ENCODE data around the gene TMEM132C.

TMEM132C gene

DNA sequence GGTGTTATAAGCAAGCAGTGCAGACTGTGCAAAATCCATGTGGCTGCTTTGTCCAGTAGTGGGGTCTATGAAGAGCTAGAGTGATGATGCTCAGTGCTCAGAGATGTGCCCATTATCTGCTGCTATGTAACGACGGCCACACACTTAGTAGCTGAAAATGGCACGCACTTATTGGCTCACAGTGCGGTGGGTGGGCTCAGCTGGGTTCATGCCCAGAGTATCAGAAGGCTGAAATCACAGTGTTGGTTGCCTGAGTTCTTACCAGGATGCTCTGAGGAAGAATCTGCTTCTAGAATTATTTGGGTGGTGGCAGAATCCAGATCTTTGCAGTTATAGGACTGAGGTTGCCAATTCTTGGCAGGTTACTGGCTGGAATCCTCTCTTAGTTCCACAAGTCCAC lies 432.1 kb downstream of the TMEM132C start:
- DNase-seq (ENCODE audit: low spot score): no peak
- TF ChIP-seq, protein P1, sequence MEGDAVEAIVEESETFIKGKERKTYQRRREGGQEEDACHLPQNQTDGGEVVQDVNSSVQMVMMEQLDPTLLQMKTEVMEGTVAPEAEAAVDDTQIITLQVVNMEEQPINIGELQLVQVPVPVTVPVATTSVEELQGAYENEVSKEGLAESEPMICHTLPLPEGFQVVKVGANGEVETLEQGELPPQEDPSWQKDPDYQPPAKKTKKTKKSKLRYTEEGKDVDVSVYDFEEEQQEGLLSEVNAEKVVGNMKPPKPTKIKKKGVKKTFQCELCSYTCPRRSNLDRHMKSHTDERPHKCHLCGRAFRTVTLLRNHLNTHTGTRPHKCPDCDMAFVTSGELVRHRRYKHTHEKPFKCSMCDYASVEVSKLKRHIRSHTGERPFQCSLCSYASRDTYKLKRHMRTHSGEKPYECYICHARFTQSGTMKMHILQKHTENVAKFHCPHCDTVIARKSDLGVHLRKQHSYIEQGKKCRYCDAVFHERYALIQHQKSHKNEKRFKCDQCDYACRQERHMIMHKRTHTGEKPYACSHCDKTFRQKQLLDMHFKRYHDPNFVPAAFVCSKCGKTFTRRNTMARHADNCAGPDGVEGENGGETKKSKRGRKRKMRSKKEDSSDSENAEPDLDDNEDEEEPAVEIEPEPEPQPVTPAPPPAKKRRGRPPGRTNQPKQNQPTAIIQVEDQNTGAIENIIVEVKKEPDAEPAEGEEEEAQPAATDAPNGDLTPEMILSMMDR (IDR thresholded peaks at IDR 0.05; ENCODE audit: extremely low read depth, missing control alignments): no peak

DNA sequence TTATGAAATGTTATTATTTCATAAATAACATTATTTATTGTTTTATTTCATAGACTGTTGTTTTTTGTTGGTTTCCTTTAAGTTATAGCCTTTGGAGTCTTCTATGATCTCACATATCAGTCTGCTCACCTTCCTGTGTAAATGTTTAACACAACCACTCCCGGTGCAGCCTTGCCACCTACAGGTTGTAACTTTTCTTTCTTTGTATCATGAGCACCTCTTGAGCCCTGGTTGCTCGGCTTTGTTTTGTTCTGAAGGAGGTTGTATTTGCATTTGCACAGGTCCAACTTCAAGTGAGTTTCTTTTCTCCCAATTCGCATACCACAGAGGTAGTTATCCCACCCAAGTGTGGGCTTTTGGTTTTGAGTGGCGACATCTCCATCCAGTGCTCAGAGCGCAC lies 435.4 kb downstream of the TMEM132C start:
- no peak for DNase-seq (ENCODE audit: low spot score)
- TF ChIP-seq, protein P1 (IDR thresholded peaks at IDR 0.05; ENCODE audit: extremely low read depth, missing control alignments): no peak

DNA sequence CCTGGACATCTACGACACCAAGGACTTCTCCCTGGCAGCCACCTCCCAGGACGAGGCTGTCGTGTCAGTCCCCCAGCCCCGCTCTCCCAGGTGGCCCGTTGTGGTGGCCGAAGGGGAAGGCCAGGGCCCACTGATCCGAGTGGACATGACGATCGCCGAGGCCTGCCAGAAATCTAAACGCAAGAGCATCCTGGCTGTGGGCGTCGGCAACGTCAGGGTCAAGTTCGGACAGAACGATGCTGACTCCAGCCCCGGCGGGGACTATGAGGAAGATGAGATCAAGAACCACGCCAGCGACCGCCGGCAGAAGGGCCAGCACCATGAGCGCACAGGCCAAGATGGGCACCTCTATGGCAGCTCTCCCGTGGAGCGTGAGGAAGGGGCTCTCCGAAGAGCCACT lies 438.2 kb downstream of the TMEM132C start:
- no peak for DNase-seq (ENCODE audit: low spot score)
- TF ChIP-seq, protein P1 (IDR thresholded peaks at IDR 0.05; ENCODE audit: extremely low read depth, missing control alignments): no peak

DNA sequence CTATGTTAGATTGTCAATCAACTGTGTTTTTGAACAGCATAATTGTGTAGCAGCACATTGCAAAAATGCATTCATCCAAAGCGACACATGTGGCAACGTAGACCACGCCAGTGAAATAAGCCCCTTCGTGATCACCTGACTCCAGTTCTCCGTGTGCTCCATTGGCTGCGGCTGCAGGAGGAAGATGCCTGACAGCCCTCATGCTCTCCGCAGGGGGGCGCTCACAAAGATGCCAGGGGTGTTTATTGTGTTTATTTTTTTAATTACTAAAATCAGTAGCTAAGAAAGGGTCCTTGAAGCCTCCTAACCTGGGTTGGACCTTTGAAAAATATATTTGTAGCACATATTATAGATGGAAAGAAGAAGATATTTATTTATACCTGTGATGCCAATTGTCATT lies 440.5 kb downstream of the TMEM132C start:
- TF ChIP-seq, protein P1 (IDR thresholded peaks at IDR 0.05; ENCODE audit: extremely low read depth, missing control alignments): no peak

DNA sequence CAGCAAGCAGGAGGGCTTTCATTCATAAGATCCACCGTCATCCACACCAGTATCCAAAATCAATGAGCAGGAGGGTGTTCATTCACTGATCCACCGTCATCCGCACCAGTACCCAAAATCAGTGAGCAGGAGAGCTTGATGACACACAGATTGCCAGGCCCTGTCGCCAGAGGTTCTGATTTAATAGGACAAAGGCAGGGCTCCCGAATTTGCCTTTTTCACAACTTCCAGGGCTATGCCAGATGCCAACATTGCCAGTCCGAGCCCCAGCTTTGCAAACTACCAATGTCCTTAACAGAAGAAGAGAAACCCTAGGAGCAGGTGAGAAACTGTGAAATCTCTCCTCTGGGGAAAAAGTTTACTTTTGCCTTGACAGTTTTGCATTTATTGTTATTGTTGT lies 441.8 kb downstream of the TMEM132C start:
- TF ChIP-seq, protein P1 (IDR thresholded peaks at IDR 0.05; ENCODE audit: extremely low read depth, missing control alignments): no peak
- DNase-seq (ENCODE audit: low spot score): no peak

More for the DNA sequence above, 440.5 kb downstream of the TMEM132C start:
- no peak for DNase-seq (ENCODE audit: low spot score)

DNA sequence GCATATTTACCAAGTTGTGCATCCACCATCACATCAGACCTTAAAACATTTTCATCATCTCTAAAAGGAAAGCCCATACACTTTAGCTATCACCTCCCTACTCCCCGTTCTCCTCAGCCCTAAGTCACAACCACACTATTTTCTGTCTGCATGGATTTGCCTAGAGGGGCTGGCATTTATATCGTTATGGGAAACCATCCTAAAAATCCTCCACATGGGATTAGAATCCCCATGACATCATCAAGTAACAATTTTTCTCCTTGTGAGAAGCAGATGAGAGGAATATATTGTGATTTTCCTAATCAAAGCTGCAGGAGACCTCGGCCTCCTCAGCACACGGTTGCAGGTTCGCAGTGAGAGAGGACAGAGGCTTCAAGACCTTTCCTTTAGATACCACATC lies 442.7 kb downstream of the TMEM132C start:
- TF ChIP-seq, protein P1 (IDR thresholded peaks at IDR 0.05; ENCODE audit: extremely low read depth, missing control alignments): no peak

DNA sequence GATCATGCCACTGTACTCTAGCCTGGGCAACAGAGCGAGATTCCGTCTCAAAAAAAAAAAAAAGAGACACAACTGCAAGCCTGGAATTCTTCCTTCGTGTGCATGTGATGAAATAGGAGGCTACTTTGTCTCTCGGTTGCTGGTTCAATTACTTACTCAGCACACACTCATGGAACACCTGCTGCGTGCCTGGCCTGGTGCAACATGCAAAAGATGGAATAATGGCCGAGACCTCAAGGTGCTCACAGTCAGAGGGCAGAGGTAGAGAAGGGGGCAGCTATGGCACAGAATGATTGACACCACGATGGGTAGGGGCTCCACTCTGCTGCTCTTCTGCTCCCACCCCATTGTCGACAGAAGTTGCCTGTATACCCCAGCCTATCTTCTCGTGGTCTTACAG lies 444.5 kb downstream of the TMEM132C start:
- DNase-seq (ENCODE audit: low spot score): no peak
- TF ChIP-seq, protein P1 (IDR thresholded peaks at IDR 0.05; ENCODE audit: extremely low read depth, missing control alignments): no peak

More for the DNA sequence above, 442.7 kb downstream of the TMEM132C start:
- DNase-seq (ENCODE audit: low spot score): no peak

Measured in GM20000 (cell line).